Naive thymus-derived CD8-positive, alpha-beta T cell (primary cell): ENCODE results near the gene PHYKPL. TPM values are rescaled to one million over a fixed set of nuclear protein-coding genes. Genes with fewer than 3 reads are reported as not detected.

Experiments
- ATAC-seq, 2 donors: fragments of 150-1000 bp; cut with Tn5 transposase in 1 of 2; sonication (Bioruptor Pico), chemical (Tn5 transposase) in 1 of 2; 1 replicate in 1 of 2; 2 replicates in 1 of 2; pipeline ENCODE4 v1.10.0; 2021; ENCODE audit warnings: mild to moderate bottlenecking in 2 of 2, moderate library complexity in 2 of 2
- POLR2A ChIA-PET: fragments of 350-600 bp; sonication (Branson Sonifier 250); formaldehyde crosslinking; loops from one replicate; lab custom pipeline; 2021; ENCODE audit warnings: antibody characterized with exemption; lab: Charles Lee
- DNase-seq, 10 donors: peaks; one replicate each; pipeline versions ENCODE4 v3.0.0 to v3.0.0-alpha.2; 2020 to 2022
- H3K27ac Mint-ChIP-seq, 10 donors: one replicate each; pipeline ENCODE4 v1.8.0; 2020 to 2022; ENCODE audit warnings: mild to moderate bottlenecking in 10 of 10, mixed read lengths in 10 of 10, moderate library complexity in 4 of 10, inconsistent platforms in 1 of 10
- H3K27me3 Mint-ChIP-seq, 5 donors: one replicate each; pipeline ENCODE4 v1.8.0; 2021 to 2022; ENCODE audit warnings: mixed read lengths in 5 of 5
- H3K36me3 Mint-ChIP-seq, 3 donors: one replicate each; pipeline ENCODE4 v1.8.0; 2020 to 2022; ENCODE audit warnings: mixed read lengths in 3 of 3, mild to moderate bottlenecking in 2 of 3, inconsistent platforms in 1 of 3
- H3K4me1 Mint-ChIP-seq, 4 donors: one replicate each; pipeline ENCODE4 v1.8.0; 2021 to 2022; ENCODE audit warnings: mixed read lengths in 4 of 4
- H3K4me3 Mint-ChIP-seq, 10 donors: one replicate each; pipeline ENCODE4 v1.8.0; 2020 to 2022; ENCODE audit warnings: mild to moderate bottlenecking in 10 of 10, mixed read lengths in 10 of 10, moderate library complexity in 6 of 10, inconsistent platforms in 1 of 10
- H3K9me3 Mint-ChIP-seq, 9 donors: one replicate each; pipeline ENCODE4 v1.8.0; 2020 to 2022; ENCODE audit warnings: mixed read lengths in 9 of 9, mild to moderate bottlenecking in 3 of 9, inconsistent platforms in 1 of 9, moderate library complexity in 1 of 9
- polyA plus RNA-seq, 3 donors: library from polyadenylated mRNA; unstranded; fragments of 300-500 nt; fragmentation: Illumina TruSeq; gene quantifications; one replicate each; pipeline ENCODE4 v1.2.3, GENCODE V29; 2021
- total RNA-seq, 8 experiments: library from RNA in 2 of 8; stranded (reverse) in 2 of 8; gene quantifications; one replicate each; pipeline ENCODE4 v1.2.3 and lab custom pipeline; 2021 to 2026

Gene PHYKPL
- total and polyA plus RNA-seq, 5 experiments from 2014 or later, result 41.1 to 229 (median 51.8) TPM

GRCh38 chr5:178218237-178218776 is 14.3 kb downstream of the PHYKPL start:
- ATAC-seq (no peak), DNase-seq (no peak)
- peak overlapping the region in 2 of 10 donors; percentile 16 to 59 for H3K27ac Mint-ChIP-seq
- no peak overlapping the region for H3K4me3 Mint-ChIP-seq
- no peaks in the 10 kb centered on the region for H3K27me3 Mint-ChIP-seq
- POLR2A ChIA-PET, result interaction anchor here (1.0 to 1.4 kb wide), 2 partner anchors 14 to 21 kb away, joined by 4 to 6 read pairs; partner anchors contain the start of gene HNRNPAB
- H3K36me3 Mint-ChIP-seq, result peaks cover 5 to 84% (median 9%) of the 10 kb centered on the region in 3 donors
- no peaks in the 10 kb centered on the region for H3K9me3 Mint-ChIP-seq
- H3K4me1 Mint-ChIP-seq, result peaks cover 26 to 47% (median 41%) of the 10 kb centered on the region in 4 donors

GRCh38 chr5:178216779-178217178 is 15.8 kb downstream of the PHYKPL start:
- POLR2A ChIA-PET, result interaction anchor here (1.0 to 2.0 kb wide), 3 partner anchors 8 to 12 kb away, joined by 3 to 7 read pairs (median 6); partner anchors contain the start of gene HNRNPAB
- Mint-ChIP-seq H3K9me3 (no peaks in the 10 kb centered on the region), H3K36me3 (peaks cover 5 to 89% (median 8%) of the 10 kb centered on the region in 3 donors), H3K27ac (peak overlapping the region in 3 of 10 donors; percentile 13 to 39 (median 26)), H3K4me3 (no peak overlapping the region), H3K4me1 (peaks cover 22 to 46% (median 36%) of the 10 kb centered on the region in 4 donors), H3K27me3 (no peaks in the 10 kb centered on the region)
- ATAC-seq (no peak), DNase-seq (peak in 1 of 10 donors; percentile 52)

- H3K36me3 Mint-ChIP-seq, result peaks cover 5 to 89% (median 11%) of the 10 kb centered on the region in 3 donors
- peak overlapping the region; percentile 9 to 81 (median 50) for H3K27ac Mint-ChIP-seq
- H3K9me3 Mint-ChIP-seq, result no peaks in the 10 kb centered on the region
- H3K27me3 Mint-ChIP-seq, result no peaks in the 10 kb centered on the region
- ATAC-seq (peak in 1 of 2 donors; percentile 23), DNase-seq (no peak)
- peak overlapping the region in 1 of 10 donors; percentile 1 for H3K4me3 Mint-ChIP-seq
- POLR2A ChIA-PET, result interaction anchor here (1.0 to 2.0 kb wide), 3 partner anchors 9 to 12 kb away, joined by 3 to 7 read pairs (median 6); partner anchors contain the start of gene HNRNPAB
- peaks cover 15 to 43% (median 33%) of the 10 kb centered on the region in 4 donors for H3K4me1 Mint-ChIP-seq
Observed at GRCh38 chr5:178216088-178216534, 16.5 kb downstream of the PHYKPL start.

GRCh38 chr5:178215280-178216002 is 17.2 kb downstream of the PHYKPL start:
- Mint-ChIP-seq H3K4me1 (peaks cover 12 to 37% (median 27%) of the 10 kb centered on the region in 4 donors), H3K36me3 (peaks cover 5 to 90% (median 13%) of the 10 kb centered on the region in 3 donors), H3K4me3 (no peak overlapping the region), H3K27ac (peak overlapping the region in 7 of 10 donors; percentile 9 to 76 (median 31)), H3K9me3 (no peaks in the 10 kb centered on the region), H3K27me3 (no peaks in the 10 kb centered on the region)
- ATAC-seq, result no peak
- POLR2A ChIA-PET, result interaction anchor here (0.6 to 2.0 kb wide), 4 partner anchors 9 to 11 kb away, joined by 3 to 7 read pairs (median 4); partner anchors contain the start of gene HNRNPAB
- peak in 1 of 10 donors; percentile 32 for DNase-seq

GRCh38 chr5:178214160-178214803 is 18.3 kb downstream of the PHYKPL start:
- POLR2A ChIA-PET, result interaction anchor here (0.9 to 3.1 kb wide), 3 partner anchors 8 to 17 kb away, joined by 4 to 15 read pairs (median 6); partner anchors contain the start of gene HNRNPAB
- ATAC-seq (no peak), DNase-seq (peak in 1 of 10 donors; percentile 50)
- H3K36me3 Mint-ChIP-seq, result peaks cover 5 to 90% (median 13%) of the 10 kb centered on the region in 3 donors
- no peak overlapping the region for H3K4me3 Mint-ChIP-seq
- peaks cover 15 to 39% (median 31%) of the 10 kb centered on the region in 4 donors for H3K4me1 Mint-ChIP-seq
- H3K9me3 Mint-ChIP-seq, result no peaks in the 10 kb centered on the region
- no peaks in the 10 kb centered on the region for H3K27me3 Mint-ChIP-seq
- H3K27ac Mint-ChIP-seq, result peak overlapping the region in 9 of 10 donors; percentile 37 to 90 (median 57)

GRCh38 chr5:178213748-178214151 is 18.9 kb downstream of the PHYKPL start:
- ATAC-seq (no peak), DNase-seq (peak in 1 of 10 donors; percentile 45)
- POLR2A ChIA-PET, result interaction anchor here (0.9 to 3.1 kb wide), 4 partner anchors 8 to 25 kb away, joined by 3 to 15 read pairs (median 5); partner anchors contain the start of gene HNRNPAB
- Mint-ChIP-seq H3K36me3 (peaks cover 5 to 90% (median 13%) of the 10 kb centered on the region in 3 donors), H3K27ac (peak overlapping the region in 7 of 10 donors; percentile 31 to 90 (median 65)), H3K27me3 (no peaks in the 10 kb centered on the region), H3K4me1 (peaks cover 16 to 44% (median 36%) of the 10 kb centered on the region in 4 donors), H3K4me3 (no peak overlapping the region), H3K9me3 (no peaks in the 10 kb centered on the region)

GRCh38 chr5:178213003-178213461 is 19.6 kb downstream of the PHYKPL start:
- Mint-ChIP-seq H3K27me3 (no peaks in the 10 kb centered on the region), H3K36me3 (peaks cover 5 to 92% (median 13%) of the 10 kb centered on the region in 3 donors), H3K4me1 (peaks cover 17 to 49% (median 40%) of the 10 kb centered on the region in 4 donors), H3K9me3 (no peaks in the 10 kb centered on the region), H3K27ac (peak overlapping the region in 8 of 10 donors; percentile 3 to 71 (median 36)), H3K4me3 (no peak overlapping the region)
- DNase-seq, result peak in 1 of 10 donors; percentile 43
- no peak for ATAC-seq
- POLR2A ChIA-PET, result interaction anchor here (1.2 to 3.1 kb wide), 2 partner anchors 9 to 26 kb away, joined by 3 to 15 read pairs; partner anchors contain the start of gene HNRNPAB

- H3K27ac Mint-ChIP-seq, result peak overlapping the region in 5 of 10 donors; percentile 8 to 71 (median 33)
- POLR2A ChIA-PET, result interaction anchor here (1.2 to 3.1 kb wide), 2 partner anchors 8 to 26 kb away, joined by 3 to 15 read pairs; partner anchors contain the start of gene HNRNPAB
- H3K36me3 Mint-ChIP-seq, result peaks cover 5 to 95% (median 13%) of the 10 kb centered on the region in 3 donors
- H3K4me1 Mint-ChIP-seq, result peaks cover 22 to 55% (median 46%) of the 10 kb centered on the region in 4 donors
- ATAC-seq, result no peak
- H3K9me3 Mint-ChIP-seq, result no peaks in the 10 kb centered on the region
- DNase-seq, result peak in 1 of 10 donors; percentile 61
- no peak overlapping the region for H3K4me3 Mint-ChIP-seq
- no peaks in the 10 kb centered on the region for H3K27me3 Mint-ChIP-seq
Observed at GRCh38 chr5:178212241-178213002, 20.2 kb downstream of the PHYKPL start.

GRCh38 chr5:178211095-178212048 is 21.2 kb downstream of the PHYKPL start:
- H3K9me3 Mint-ChIP-seq, result no peaks in the 10 kb centered on the region
- no peak overlapping the region for H3K4me3 Mint-ChIP-seq
- POLR2A ChIA-PET, result interaction anchor here (3.1 kb wide), 1 partner anchor 7 kb away, joined by 15 read pairs; the partner anchor contains the start of gene HNRNPAB
- ATAC-seq, result no peak
- H3K4me1 Mint-ChIP-seq, result peaks cover 25 to 62% (median 53%) of the 10 kb centered on the region in 4 donors
- DNase-seq, result peak in 1 of 10 donors; percentile 11
- H3K27ac Mint-ChIP-seq, result peak overlapping the region in 8 of 10 donors; percentile 6 to 51 (median 26)
- peaks cover 3 to 95% (median 11%) of the 10 kb centered on the region in 3 donors for H3K36me3 Mint-ChIP-seq
- no peaks in the 10 kb centered on the region for H3K27me3 Mint-ChIP-seq

GRCh38 chr5:178210686-178211085 is 21.9 kb downstream of the PHYKPL start:
- no peak for ATAC-seq
- peaks cover 0 to 95% (median 12%) of the 10 kb centered on the region in 3 donors for H3K36me3 Mint-ChIP-seq
- H3K4me1 Mint-ChIP-seq, result peaks cover 29 to 64% (median 54%) of the 10 kb centered on the region in 4 donors
- no peak for DNase-seq
- no peak overlapping the region for H3K4me3 Mint-ChIP-seq
- no peaks in the 10 kb centered on the region for H3K27me3 Mint-ChIP-seq
- peak overlapping the region in 1 of 10 donors; percentile 21 for H3K27ac Mint-ChIP-seq
- H3K9me3 Mint-ChIP-seq, result no peaks in the 10 kb centered on the region
- POLR2A ChIA-PET, result interaction anchor here (1.2 kb wide), 1 partner anchor 16 kb away, joined by 4 read pairs; no protein-coding TSS in a partner anchor
